ENCODE measurements around the gene ANKLE1. TPM values are rescaled to one million over a fixed set of nuclear protein-coding genes. Genes with fewer than 3 reads are reported as not detected.
"Not testable (repeated sequence)": the region's sequence is repeated elsewhere in the genome, so short reads cannot be mapped to it uniquely, and the experiment has no call there.

The ANKLE1 gene
- total and polyA plus RNA-seq, 8 donors = 0.04 to 0.59 (median 0.13) TPM; not detected in 1

DNA sequence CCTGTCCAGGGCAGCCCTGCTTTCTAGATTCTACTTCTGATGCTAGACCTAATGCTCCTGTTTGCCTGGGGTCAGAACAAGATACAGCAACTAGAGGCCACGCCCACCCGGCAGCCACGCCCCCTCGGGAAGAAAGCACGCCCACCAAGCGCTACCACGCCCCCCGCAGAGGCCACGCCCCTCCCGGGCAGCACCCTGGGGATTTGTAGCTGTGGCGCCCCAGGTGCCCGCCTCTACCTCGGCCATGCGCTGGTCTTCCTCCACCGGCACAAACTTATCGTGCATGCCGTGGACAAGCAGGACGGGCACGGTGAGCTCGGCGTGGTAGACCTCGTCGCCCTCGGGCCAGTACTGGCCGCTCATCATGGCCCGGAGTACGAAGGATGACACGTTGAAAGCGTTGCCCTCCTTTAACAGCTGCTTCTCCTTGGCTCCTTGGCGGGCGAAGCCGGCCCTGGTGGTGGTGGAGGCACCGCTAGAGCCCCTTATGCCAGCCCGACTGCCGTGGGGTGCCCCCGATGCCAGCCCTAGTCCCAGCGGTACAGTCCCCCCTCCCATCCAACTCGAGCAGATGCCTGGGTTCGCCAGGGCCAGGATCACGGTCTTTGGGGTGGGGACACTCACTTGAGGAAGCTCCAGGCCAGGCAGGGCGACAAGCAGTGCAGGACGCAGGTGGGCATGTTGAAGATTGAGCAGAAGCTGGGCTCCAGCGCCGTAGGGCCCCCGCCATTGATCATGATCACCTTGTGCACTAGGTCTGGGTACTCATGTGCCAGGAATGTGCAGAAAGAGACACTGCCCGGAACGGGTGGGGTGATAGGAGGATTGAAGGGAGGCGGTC lies 12.6 kb downstream of the ANKLE1 start:
- no peak for FAIRE-seq
- H3K36me3 ChIP-seq = no peaks in the 10 kb centered on the region
- WGBS, 2 donors = 81 to 83% methylated on average over 48 of the region's 48 CpGs
- no peak overlapping the region for H3K4me3 ChIP-seq
- no peak overlapping the region for H3K27ac ChIP-seq
- H3K4me1 ChIP-seq = no peaks in the 10 kb centered on the region
- TF ChIP-seq, protein P1, sequence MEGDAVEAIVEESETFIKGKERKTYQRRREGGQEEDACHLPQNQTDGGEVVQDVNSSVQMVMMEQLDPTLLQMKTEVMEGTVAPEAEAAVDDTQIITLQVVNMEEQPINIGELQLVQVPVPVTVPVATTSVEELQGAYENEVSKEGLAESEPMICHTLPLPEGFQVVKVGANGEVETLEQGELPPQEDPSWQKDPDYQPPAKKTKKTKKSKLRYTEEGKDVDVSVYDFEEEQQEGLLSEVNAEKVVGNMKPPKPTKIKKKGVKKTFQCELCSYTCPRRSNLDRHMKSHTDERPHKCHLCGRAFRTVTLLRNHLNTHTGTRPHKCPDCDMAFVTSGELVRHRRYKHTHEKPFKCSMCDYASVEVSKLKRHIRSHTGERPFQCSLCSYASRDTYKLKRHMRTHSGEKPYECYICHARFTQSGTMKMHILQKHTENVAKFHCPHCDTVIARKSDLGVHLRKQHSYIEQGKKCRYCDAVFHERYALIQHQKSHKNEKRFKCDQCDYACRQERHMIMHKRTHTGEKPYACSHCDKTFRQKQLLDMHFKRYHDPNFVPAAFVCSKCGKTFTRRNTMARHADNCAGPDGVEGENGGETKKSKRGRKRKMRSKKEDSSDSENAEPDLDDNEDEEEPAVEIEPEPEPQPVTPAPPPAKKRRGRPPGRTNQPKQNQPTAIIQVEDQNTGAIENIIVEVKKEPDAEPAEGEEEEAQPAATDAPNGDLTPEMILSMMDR (IDR thresholded peaks at IDR 0.05) = no peak
- H3K27me3 ChIP-seq = no peaks in the 10 kb centered on the region
- DNase-seq = peak in 2 of 6 donors; percentile 61 to 65
- intact Hi-C loops (cut with DNase I) = no loop called here
- H3K9me3 ChIP-seq = no peaks in the 10 kb centered on the region
- ATAC-seq = peak in 1 of 4 donors; percentile 27

- H3K27me3 ChIP-seq; H3K4me3 ChIP-seq; ATAC-seq; H3K4me1 ChIP-seq; H3K36me3 ChIP-seq; H3K9me3 ChIP-seq; H3K27ac ChIP-seq; FAIRE-seq; DNase-seq; intact Hi-C loops (cut with DNase I): not testable (repeated sequence)
- 95 to 98% methylated on average over 6 of the region's 6 CpGs for WGBS, 2 donors
These were observed 13.8 kb downstream of the ANKLE1 start for GRCh38 chr19:17295551-17295950.

DNA sequence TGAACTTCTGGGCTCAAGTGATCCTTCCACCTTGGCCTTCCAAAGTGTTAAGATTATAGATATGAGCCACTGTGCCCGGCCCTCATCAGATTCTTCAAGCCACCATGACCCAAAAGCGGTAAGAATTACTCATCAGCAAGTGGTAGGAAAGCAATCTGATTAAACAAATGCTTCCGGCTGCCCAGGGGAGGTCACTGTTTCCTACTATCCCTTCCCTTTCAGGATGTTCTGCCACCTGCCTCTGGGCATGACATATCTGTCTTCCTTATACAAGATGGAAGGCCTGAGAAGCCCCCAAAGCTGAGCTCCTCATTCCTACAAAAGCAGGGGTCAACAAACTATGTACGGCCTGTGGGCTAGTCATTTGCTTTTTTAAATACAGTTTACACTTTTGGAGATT lies 14.6 kb downstream of the ANKLE1 start:
- Histone ChIP-seq H3K36me3 (no peaks in the 10 kb centered on the region), H3K9me3 (no peaks in the 10 kb centered on the region), H3K27ac (no peak overlapping the region), H3K27me3 (no peaks in the 10 kb centered on the region), H3K4me1 (no peaks in the 10 kb centered on the region), H3K4me3 (no peak overlapping the region)
- FAIRE-seq = no peak
- DNase-seq = no peak
- 65 to 76% methylated on average over 4 of the region's 4 CpGs for WGBS, 2 donors
- TF ChIP-seq, protein P1 (IDR thresholded peaks at IDR 0.05) = no peak
- ATAC-seq = no peak
- intact Hi-C loops (cut with DNase I) = no loop called here

DNA sequence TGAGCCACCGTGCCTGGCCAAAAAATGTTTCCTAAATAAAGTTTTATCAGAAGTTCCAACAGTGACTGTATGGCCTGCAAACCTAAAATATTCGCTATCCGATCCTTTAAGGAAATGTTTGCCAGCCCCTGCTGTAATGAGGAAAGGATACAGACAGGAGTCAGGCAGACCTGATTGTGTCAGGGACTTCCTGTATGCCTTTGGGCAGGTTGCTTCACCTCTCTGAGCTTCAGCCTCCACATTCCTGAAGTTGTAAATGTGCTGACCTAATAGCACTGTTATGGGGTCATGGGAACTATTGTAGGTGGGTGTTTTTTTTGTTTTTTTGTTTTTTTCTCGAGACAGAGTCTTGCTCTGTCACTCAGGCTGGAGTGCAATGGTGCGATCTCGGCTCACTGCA lies 15.3 kb downstream of the ANKLE1 start:
- intact Hi-C loops (cut with DNase I) = no loop called here

GRCh38 chr19:17300992-17301619 lies 19.4 kb downstream of the ANKLE1 start:
- Histone ChIP-seq H3K4me3 (no peak overlapping the region), H3K9me3 (no peaks in the 10 kb centered on the region), H3K27me3 (no peaks in the 10 kb centered on the region), H3K27ac (no peak overlapping the region), H3K36me3 (no peaks in the 10 kb centered on the region), H3K4me1 (peaks cover 5 to 24% (median 9%) of the 10 kb centered on the region in 3 donors)
- intact Hi-C loops (cut with DNase I) = no loop called here
- DNase-seq = peak in 1 of 6 donors; percentile 85
- TF ChIP-seq, protein P1 (IDR thresholded peaks at IDR 0.05) = no peak
- no peak for FAIRE-seq
- WGBS, 2 donors = 95% methylated on average over 45 to 51 of the region's 51 CpGs
- ATAC-seq = no peak

More for the DNA sequence above, 15.3 kb downstream of the ANKLE1 start:
- no peak for ATAC-seq
- 91 to 97% methylated on average over 6 of the region's 6 CpGs for WGBS, 2 donors
- Histone ChIP-seq H3K4me3 (no peak overlapping the region), H3K4me1 (no peaks in the 10 kb centered on the region), H3K36me3 (no peaks in the 10 kb centered on the region), H3K27ac (no peak overlapping the region), H3K27me3 (no peaks in the 10 kb centered on the region), H3K9me3 (no peaks in the 10 kb centered on the region)
- TF ChIP-seq, protein P1 (IDR thresholded peaks at IDR 0.05) = no peak
- FAIRE-seq = no peak
- DNase-seq = no peak
